Measurements from ENCODE around the gene QRICH1.

QRICH1 gene, protein sequence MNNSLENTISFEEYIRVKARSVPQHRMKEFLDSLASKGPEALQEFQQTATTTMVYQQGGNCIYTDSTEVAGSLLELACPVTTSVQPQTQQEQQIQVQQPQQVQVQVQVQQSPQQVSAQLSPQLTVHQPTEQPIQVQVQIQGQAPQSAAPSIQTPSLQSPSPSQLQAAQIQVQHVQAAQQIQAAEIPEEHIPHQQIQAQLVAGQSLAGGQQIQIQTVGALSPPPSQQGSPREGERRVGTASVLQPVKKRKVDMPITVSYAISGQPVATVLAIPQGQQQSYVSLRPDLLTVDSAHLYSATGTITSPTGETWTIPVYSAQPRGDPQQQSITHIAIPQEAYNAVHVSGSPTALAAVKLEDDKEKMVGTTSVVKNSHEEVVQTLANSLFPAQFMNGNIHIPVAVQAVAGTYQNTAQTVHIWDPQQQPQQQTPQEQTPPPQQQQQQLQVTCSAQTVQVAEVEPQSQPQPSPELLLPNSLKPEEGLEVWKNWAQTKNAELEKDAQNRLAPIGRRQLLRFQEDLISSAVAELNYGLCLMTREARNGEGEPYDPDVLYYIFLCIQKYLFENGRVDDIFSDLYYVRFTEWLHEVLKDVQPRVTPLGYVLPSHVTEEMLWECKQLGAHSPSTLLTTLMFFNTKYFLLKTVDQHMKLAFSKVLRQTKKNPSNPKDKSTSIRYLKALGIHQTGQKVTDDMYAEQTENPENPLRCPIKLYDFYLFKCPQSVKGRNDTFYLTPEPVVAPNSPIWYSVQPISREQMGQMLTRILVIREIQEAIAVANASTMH

GRCh38 chr3:49093853-49094767 is at the start of gene QRICH1:
Gene QRICH1, minus strand, starts transcription at chr3:49094071. Its CDS starts 17,054 bp downstream, at chr3:49077017.
- DNase-seq, result peak; percentile 99 to 100

GRCh38 chr3:49140080-49140479 is 46.2 kb upstream of the QRICH1 start:
- DNase-seq, result no peak

- no peak for DNase-seq
These were observed 41.6 kb upstream of the QRICH1 start for GRCh38 chr3:49135499-49135898.

GRCh38 chr3:49134471-49135265 is 40.8 kb upstream of the QRICH1 start:
- no peak for DNase-seq

GRCh38 chr3:49133226-49133951 is 39.5 kb upstream of the QRICH1 start:
- DNase-seq, result no peak

DNA sequence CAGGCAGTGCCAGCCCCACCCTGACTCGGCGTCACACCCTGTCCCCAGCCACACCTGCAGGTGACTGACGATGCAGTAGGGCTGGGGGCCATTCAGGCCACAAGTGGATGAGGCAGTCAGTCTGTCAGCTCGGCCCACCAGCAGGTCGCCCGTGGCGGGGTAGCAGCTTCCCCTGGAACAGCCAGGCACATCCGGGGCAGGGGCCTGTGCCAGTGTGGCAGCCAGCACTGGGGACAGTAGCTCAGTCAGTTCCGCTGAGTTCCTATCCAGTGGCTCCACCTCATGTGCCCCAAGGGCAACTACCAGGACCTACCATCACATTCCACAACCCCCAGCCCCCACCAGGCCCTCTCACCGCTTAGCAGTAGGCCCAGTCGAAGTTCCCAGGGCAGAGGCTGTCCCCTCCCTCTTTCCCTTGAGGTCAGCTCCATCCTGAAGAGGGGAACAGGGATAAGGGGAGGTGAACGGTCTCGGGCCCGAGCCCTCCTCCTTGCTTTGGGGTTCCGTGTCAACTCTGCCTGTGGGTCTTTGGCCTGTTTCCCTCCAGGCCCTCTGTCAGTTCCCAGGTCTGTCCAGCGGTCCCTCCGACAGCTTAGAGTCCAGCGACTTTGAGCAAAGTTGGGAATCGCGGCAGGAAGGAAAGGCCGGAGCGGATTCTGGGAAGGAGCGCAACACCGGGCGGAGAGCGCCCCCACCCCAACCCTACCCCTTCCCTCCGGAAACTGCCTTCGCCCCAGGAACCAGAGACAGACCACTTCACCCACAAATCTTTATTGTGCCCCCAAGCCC is 38.8 kb upstream of the QRICH1 start, which contains the start of gene LAMB2:
LAMB2 (minus strand) TSS at position 614 of the 789 bp plus-strand sequence; CDS start at position 431, 183 bp downstream.
- DNase-seq, result no peak

DNA sequence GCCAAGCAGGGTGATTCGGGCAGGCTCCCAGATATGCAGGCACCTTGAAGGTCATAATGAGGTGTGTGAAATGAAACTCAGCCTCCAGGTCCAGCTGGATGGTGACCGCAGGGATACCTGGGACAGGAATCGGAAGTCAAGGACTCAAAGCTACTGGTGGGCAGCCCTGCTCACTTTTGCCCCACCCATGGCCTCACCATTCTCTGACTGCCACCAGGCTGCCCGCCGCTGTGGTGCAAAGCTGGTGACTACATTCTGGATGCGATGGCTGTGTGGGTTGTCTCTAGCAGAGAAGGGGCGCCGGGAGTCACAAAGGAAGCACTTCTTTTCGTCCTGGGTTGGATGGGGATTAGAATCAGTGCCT is 38.2 kb upstream of the QRICH1 start:
- no peak for DNase-seq

DNA sequence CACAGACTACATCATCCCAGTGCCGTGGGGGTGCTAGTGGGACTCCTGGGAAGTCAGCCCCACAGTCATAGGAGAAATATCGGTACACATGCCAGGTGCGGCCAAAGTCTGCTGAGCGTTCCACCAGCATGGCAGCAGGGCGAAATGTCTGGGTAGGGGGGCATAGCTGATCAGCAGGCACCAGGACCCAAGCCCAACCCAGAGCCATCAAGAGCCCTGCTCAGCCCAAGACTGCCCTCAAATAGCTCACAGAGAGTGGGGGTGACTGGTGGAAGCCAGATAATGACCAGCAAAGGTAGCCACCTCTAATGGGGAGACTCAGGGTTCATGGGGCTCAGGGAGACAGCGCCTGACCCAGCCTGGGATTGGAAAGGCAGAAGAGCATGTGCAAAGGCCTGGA is 37.7 kb upstream of the QRICH1 start:
- no peak for DNase-seq

DNA sequence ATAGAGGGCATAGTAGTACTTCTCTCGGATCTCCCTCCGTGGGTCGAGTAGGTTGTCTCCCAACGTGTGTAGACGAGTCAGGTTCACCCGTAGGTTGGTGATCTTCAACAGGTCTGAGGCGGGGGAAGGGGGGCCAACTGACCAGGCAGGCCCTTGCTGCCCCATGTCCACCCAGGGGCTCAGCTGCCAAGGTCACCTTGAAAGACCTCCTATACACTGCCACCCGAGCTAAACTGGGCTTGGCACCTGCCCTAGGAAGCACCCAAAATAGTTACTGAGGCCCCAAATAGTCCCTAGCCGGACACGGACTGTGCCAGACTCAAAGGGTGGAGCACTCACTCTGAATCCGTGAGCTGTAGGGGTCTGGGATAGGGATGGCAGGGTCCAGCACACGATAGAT is 37.2 kb upstream of the QRICH1 start:
- DNase-seq, result no peak

DNA sequence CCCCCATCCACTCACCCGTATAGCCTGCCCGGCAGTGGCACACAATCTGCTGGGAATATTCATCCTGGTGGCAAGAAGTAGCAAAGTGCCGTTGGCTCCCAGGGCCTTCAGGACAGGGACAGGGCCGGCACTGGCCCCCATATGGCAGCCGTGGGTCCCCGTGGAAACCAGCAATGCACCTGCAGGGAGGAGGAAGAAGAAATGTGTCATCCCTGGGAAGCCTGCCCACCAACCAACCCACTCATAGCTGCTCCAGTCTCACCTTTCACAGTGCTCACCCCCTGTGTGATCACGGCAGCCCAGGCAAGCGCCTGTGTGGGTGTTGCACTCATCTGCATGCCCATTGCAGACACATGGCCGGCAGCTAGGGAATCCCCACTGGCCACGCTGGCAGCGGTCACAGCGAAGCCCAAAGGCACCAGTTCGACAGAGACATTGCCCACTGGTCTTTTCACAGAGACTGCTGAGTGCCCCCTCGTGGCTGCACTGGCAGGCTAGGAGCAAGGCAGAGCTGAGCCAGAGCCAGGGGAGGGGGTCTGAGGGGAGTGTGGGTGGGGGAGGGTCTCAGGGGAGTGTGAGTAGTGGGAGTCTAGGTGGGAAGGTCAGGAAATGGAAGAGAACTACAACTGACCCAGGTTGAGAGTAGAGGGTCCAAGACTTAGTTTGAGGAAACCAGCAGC is 31.3 kb upstream of the QRICH1 start:
- no peak for DNase-seq

DNA sequence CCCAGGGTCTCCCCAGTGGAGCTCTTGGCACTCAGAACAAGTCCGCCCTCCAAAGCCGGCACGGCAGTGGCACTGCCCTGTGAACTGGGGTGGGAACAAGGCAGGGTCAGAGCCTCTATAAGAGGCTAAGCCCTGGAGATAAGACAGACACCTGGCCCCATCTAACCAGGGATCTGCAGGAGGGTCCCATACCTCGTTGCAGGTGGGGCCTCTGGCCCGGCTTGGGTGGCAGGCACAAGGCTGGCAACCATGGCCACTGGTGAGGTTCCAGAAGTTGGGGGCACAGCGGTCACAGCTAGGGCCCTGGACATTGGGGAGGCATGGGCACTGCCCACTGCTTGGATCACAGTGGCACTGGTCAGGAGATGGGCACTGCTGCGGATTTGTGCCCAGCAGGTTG is 30.3 kb upstream of the QRICH1 start:
- DNase-seq, result no peak

- no peak for DNase-seq
These were observed 29.8 kb upstream of the QRICH1 start for GRCh38 chr3:49123687-49124086.

GRCh38 chr3:49122886-49123545 is 29.1 kb upstream of the QRICH1 start:
- DNase-seq, result no peak

DNA sequence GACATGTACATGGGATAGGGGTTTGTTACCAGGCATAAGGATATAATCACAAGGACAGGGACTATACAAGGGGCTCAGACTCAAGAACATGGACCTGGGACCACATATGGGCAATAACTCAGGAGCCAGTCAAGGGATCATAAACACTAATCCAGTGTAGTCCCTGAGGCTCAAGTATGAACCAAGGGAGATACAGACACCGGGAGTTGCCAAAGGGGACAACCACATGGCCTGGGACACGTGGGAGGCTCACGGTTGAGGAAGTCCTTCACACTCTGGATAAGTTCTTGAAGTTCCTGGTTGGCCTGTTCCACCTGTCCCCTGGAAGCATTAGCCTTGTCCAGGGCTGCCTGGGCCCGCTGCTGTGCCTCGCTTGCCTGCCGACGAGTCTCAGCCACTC is 28.6 kb upstream of the QRICH1 start:
- no peak for DNase-seq

- no peak for DNase-seq
These were observed 28.2 kb upstream of the QRICH1 start for GRCh38 chr3:49122022-49122421.

DNA sequence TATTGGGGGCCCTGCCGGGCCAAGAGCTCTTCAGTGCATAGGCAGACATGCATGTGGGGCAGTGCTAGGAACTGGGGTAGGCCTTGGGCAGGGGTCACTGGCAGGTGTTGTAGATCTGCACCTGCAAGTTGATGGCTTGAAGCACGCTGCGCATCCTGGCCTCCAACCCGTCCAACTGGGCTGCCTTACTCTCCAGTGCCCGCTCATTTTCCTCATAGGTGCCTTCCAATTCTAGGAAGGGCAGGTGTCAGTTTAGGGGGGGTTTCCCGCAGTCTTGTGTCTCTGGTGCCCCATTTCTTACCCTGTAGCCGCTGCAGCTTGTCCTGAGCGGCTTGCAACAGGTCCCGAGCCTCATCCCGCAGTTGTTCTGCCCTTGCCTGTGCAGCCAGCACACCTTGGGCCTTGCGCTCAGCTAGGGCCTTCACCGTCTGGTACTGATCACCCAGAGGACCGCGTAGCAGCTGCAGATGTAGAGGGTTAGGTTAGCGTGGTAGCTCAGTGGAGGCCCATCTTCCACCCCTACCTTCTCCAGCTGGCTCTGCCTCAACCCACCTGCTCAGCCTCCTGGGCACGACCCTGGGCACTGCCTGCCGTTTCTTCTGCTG is 27.4 kb upstream of the QRICH1 start:
- no peak for DNase-seq

GRCh38 chr3:49120438-49121131 is 26.7 kb upstream of the QRICH1 start, which contains the start of gene USP19:
Gene USP19, minus strand, starts transcription at chr3:49120823. Its CDS starts 1,678 bp downstream, at chr3:49119145.
- DNase-seq, result peak; percentile 77 to 88

DNA sequence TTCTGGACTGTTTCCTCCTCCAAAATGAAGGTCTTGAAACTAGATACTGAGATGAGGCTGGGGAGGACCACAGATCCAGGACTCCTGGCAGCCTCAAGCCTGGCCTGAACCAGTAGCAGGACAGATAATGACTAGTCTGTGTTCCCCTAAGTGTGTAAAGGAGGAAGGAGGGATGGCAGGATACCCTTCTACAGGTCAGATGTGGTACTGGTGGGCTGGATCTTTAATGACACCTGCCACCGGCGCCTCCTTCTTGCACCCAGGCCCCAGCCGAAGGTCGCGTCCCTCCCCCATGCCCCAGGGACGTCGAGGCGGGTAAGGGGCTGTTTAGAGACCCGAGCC is 26.2 kb upstream of the QRICH1 start:
- DNase-seq, result no peak
